GM19023 (cell line): ENCODE results near the gene MINDY4.

ENCODE experiments used
- ATAC-seq: cut with Tn5 transposase; IDR thresholded peaks from one replicate; pipeline ENCODE4 v1.9.1; 2021; ENCODE audit warnings: mild to moderate bottlenecking, moderate library complexity; ENCODE audit not compliant: unreplicated experiment

The MINDY4 gene

GRCh38 chr7:30771174-30771879, at the start of gene MINDY4:
MINDY4 (plus strand) TSS chr7:30771417; CDS start chr7:30771494, 77 bp downstream.
- ATAC-seq = peak; percentile 93

- ATAC-seq = no peak
These were observed 49.0 kb upstream of the MINDY4 start for GRCh38 chr7:30722187-30722586.

- ATAC-seq = no peak
These were observed 48.5 kb upstream of the MINDY4 start for GRCh38 chr7:30722671-30723070.

GRCh38 chr7:30723776-30724175, 47.4 kb upstream of the MINDY4 start:
- no peak for ATAC-seq

GRCh38 chr7:30726296-30727006, 44.8 kb upstream of the MINDY4 start:
- no peak for ATAC-seq

GRCh38 chr7:30727061-30727945, 43.9 kb upstream of the MINDY4 start:
- ATAC-seq = peak; percentile 69

GRCh38 chr7:30728591-30729100, 42.6 kb upstream of the MINDY4 start:
- ATAC-seq = no peak

- no peak for ATAC-seq
These were observed 41.6 kb upstream of the MINDY4 start for GRCh38 chr7:30729642-30730041.

- ATAC-seq = no peak
These were observed 41.1 kb upstream of the MINDY4 start for GRCh38 chr7:30730097-30730496.

- no peak for ATAC-seq
These were observed 40.2 kb upstream of the MINDY4 start for GRCh38 chr7:30730996-30731395.

GRCh38 chr7:30731581-30731980, 39.6 kb upstream of the MINDY4 start:
- no peak for ATAC-seq

GRCh38 chr7:30732606-30733005, 38.6 kb upstream of the MINDY4 start:
- no peak for ATAC-seq

GRCh38 chr7:30733216-30733615, 38.0 kb upstream of the MINDY4 start:
- ATAC-seq = no peak

- no peak for ATAC-seq
These were observed 37.5 kb upstream of the MINDY4 start for GRCh38 chr7:30733691-30734090.

- ATAC-seq = no peak
These were observed 36.7 kb upstream of the MINDY4 start for GRCh38 chr7:30734497-30734896.

GRCh38 chr7:30735631-30736030, 35.6 kb upstream of the MINDY4 start:
- ATAC-seq = no peak

GRCh38 chr7:30736291-30736690, 34.9 kb upstream of the MINDY4 start:
- ATAC-seq = no peak

GRCh38 chr7:30738026-30738915, 32.9 kb upstream of the MINDY4 start:
- no peak for ATAC-seq

GRCh38 chr7:30739691-30740090, 31.5 kb upstream of the MINDY4 start:
- no peak for ATAC-seq
